Suprapubic skin (tissue), 3 donors: Measurements from ENCODE around the gene GATAD1.

ENCODE experiments used
- CTCF ChIP-seq, 2 donors: fragments of 200-600 bp in 1 of 2; fragments of 450-650 bp in 1 of 2; sonication (generic) in 1 of 2; IDR thresholded peaks; one replicate each; pipeline ENCODE4 v1.5.1; 2016 to 2019; ENCODE audit warnings: antibody characterized with exemption in 2 of 2, mild to moderate bottlenecking in 1 of 2, moderate library complexity in 1 of 2
- POLR2A ChIP-seq, 2 donors: fragments of 450-650 bp; IDR thresholded peaks; one replicate each; pipeline ENCODE4 v1.6.1; 2017; ENCODE audit warnings: antibody characterized with exemption in 2 of 2, mild to moderate bottlenecking in 2 of 2, moderate library complexity in 2 of 2

GRCh38 chr7:92403760-92404074 is 43.6 kb upstream of the GATAD1 start:
- TF ChIP-seq CTCF (IDR thresholded peaks at IDR 0.05) (no peak), POLR2A (IDR thresholded peaks at IDR 0.05) (no peak)
